Measurements from ENCODE around the gene SLC6A12. TPM values are rescaled to one million over a fixed set of nuclear protein-coding genes. Genes with fewer than 3 reads are reported as not detected.

Gene SLC6A12
- total RNA-seq, 1 experiment from 2014 or later: 3.4 TPM

GRCh38 chr12:164207-164606 lies 49.8 kb downstream of the SLC6A12 start:
- no peak for DNase-seq (ENCODE audit: low read depth)

- DNase-seq (ENCODE audit: low read depth): no peak
These were observed 50.5 kb downstream of the SLC6A12 start for GRCh38 chr12:163406-163986.

DNA sequence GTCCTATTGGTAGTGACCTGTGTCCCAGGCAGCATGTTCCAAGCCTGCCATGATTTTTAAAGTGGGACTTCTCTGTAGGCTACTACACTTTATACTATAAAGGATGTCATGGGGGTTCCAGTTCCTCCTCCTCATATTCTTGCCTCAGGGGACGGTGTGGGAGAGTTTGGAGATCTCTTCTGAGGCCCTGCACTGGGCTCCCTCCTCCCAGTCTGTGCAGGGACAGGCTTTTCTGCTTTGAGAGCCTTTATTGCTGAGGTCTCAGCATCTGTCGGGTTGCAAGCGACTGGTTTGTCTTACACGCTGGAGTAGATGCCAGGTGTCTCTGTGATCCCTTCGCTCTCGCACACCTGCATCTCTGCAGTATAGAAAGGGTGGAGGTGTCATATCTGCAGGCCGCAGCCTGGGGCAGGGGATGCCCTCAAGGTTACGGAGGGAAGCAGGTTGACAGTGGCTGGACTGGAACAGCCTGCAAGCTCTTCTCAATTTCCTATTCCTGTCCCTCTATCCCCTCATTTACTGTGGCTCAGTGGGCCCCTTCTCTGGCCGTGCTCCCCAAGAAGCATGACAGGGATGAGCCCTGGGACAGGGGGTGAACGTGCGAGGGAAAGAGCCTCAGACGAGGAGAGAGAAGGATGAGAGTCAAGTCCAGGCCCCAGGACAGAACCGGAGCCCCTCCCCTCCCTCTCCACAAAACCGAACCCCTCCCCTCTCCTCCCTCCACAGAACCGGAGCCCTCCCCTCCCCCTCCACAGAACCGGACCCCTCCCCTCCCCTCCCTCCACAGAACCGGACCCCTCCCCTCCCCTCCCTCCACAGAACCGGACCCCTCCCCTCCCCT lies 51.3 kb downstream of the SLC6A12 start:
- no peak for DNase-seq (ENCODE audit: low read depth)

- DNase-seq (ENCODE audit: low read depth): no peak
These were observed 52.1 kb downstream of the SLC6A12 start for GRCh38 chr12:161823-162222.

- no peak for DNase-seq (ENCODE audit: low read depth)
These were observed 53.1 kb downstream of the SLC6A12 start for GRCh38 chr12:160858-161257.

DNA sequence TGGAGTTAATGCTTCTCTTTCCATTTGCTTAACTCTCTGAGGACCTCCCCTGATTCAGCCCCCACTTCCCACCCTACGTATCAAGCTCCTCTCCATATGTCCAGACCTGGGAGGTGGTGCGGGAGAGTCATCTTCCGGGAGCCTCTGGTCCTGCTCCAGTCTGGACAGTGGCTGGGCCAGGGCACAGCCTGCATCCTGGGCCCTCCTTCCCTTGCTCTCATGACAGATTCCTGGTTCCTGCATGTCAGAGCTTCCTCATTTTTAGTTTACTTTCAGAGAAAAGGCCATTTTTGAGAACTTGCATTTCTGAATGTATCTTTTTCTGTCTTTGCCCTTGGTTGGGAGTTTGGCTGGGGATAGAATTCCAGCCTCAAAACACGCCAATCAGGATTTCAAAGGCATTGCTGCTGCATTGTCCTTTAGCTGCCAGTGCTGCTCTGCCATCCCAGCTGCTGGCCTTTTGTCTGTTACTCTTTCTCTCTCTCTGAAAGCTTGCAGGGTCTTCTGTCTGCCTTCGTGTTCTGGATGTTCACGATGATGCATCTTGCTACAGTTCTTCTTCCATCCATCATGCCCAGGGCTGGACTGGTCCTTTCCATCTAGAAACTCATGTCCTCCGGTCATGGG lies 54.7 kb downstream of the SLC6A12 start:
- no peak for DNase-seq (ENCODE audit: low read depth)

GRCh38 chr12:157644-158043 lies 56.3 kb downstream of the SLC6A12 start:
- DNase-seq (ENCODE audit: low read depth): no peak

GRCh38 chr12:156945-157344 lies 57.0 kb downstream of the SLC6A12 start:
- DNase-seq (ENCODE audit: low read depth): no peak

DNA sequence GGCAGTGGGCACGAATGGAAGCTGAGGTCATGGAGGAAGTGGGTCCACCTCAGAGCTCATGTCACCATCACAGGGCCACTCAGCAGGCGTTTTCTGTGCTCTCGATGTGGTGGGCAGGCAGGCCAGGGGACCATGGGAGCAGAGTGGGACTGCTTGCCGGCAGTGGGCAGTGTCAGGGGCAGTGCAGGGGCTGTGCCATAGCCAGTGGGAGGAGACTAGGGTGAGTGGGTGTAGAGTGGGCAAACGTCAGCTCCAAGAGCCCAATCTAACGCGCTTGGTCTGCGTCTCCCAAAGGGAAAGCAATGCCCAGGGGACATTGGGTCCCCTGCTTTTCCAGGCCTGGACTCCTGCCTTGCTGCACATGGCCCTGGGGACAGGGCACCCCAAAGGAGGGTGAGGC lies 58.3 kb downstream of the SLC6A12 start:
- no peak for DNase-seq (ENCODE audit: low read depth)

DNA sequence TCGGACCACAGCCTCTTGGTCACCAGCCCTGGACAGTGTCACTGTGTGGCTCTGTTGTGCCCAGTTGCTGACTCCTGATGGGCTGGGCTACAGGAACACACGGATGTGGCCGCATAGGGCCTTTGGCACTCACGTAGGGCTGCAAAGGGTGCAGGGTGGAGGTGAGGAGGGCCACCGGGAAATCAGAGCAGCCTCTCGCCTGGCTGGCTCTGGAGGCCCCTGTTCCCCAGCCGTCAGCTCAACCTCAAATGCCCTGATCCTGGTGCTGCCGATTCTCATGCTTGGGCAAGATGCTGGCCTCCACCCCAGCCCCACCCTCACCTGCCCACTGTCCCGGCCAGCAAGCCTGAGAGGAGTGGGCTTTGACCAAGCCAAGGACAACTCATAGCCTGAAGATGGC lies 59.0 kb downstream of the SLC6A12 start:
- DNase-seq (ENCODE audit: low read depth): no peak

DNA sequence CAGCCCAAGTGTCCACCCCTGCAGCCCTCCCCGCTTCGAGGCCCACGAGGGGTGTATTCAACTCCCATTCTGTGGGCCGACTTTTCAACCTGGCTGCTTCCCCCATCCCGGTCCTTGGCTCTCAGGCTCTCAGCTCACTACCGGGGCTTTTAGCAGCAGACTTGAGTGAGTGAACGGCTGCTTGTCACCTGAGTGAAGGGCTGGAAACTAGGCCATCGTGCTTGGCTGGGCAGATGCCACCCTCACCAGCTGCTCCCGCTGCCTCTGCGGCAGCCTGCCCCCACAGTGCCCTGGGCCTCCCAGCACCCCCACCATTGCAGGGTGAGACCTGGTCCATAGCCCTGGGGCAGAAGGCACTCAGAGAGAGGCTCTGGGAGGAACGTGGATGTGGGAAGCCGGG lies 59.9 kb downstream of the SLC6A12 start:
- DNase-seq (ENCODE audit: low read depth): no peak

GRCh38 chr12:153080-153746 lies 60.7 kb downstream of the SLC6A12 start:
- DNase-seq (ENCODE audit: low read depth): peak; percentile 78

DNA sequence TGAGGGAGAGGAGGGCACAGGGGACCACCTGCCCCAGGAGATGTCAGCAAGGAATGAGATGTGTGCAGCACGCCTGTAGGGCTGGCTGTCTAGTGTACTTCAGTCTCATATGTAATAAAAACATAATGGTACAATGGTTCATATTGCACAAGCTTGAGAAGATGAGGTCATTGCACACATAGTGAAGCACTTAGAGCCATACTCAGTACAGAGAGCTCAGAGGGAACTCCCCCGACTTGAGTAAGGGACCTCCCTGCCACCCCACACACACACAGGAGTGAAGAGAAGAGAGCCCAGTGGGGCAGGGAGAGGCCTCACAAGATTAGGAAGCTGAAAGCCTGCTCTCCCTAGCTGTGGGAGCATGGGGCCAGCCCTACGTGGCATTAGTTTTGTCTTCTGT lies 61.5 kb downstream of the SLC6A12 start:
- no peak for DNase-seq (ENCODE audit: low read depth)

DNA sequence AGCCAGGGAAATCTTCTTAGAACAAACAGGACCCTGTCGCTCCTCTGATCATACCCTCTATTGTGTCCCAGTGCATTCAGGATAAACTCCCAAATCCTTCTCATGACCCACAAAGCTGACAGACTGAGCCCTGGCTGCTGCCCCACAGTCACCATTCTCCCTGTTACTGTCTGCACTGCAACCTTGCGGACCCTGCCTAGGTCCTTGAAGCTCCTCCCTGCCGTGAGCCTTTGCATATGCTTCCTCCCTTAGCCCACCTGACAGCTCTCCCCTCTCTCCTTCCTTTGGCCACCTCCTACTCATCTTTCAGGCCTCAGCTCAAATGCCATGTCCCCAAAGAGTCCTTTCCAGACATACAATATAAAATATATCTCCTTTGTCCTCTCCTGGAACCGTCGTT lies 62.4 kb downstream of the SLC6A12 start:
- DNase-seq (ENCODE audit: low read depth): no peak

DNA sequence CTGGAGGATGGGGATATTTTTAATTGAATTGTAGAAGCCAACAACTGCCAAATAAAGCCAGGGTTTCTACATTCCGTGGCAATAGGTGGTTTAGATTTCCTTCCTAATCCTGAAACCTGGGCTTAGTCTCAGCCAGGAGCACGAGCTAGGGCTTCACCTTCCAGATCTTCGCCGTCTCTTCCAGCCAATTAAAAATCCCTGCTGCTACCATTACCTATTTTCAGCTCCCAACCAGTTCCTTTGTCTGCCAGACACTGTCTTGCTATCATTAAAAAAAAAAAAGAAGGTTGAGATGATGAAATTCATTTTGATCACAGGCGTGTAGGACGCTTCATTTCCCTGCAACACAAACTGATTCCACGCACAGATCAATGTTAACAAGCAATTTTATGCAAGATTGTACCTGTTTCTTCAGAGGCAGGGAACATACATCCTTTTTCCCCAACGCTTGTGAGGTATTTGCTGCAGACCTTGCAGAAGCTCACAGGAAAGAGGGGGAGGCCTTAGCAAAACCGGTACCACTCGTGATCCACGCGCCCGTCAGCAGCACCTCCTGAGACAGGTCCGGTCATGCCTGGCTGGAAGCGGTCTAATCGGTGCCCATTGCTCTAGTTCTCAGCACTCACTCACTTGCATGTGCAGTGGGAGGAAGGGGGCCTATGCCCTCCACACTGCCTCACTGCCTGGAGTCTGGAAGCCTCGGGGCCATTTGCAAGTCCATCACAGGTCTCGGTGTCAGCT lies 65.1 kb downstream of the SLC6A12 start:
- DNase-seq (ENCODE audit: low read depth): no peak

DNA sequence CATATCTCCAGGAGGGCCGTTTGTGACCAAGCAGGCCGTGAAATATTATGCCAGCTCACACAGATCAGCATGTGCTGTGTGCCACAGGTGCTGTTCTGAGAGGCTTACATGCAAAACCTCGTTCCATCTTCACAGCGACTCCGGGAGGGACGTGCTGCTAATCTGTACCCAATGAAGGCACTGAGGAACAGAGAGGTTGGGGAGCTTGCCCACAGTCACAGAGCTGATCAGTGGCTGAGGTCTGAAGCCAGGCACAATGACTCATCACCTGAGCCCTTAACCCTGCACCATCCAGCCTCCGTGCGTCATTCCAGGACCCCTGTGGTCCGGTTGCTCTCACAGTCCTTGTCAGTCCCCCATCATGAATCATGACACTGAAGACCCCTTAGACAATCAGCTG lies 66.7 kb downstream of the SLC6A12 start:
- no peak for DNase-seq (ENCODE audit: low read depth)

- no peak for DNase-seq (ENCODE audit: low read depth)
These were observed 68.5 kb downstream of the SLC6A12 start for GRCh38 chr12:145369-145960.

GRCh38 chr12:144650-145284 lies 69.2 kb downstream of the SLC6A12 start:
- DNase-seq (ENCODE audit: low read depth): no peak

GRCh38 chr12:143964-144649 lies 69.8 kb downstream of the SLC6A12 start:
- DNase-seq (ENCODE audit: low read depth): peak; percentile 33

- no peak for DNase-seq (ENCODE audit: low read depth)
These were observed 73.8 kb downstream of the SLC6A12 start for GRCh38 chr12:140162-140561.
